SK-N-SH treated with all-trans-retinoic acid at 6 μM for 48 hours (cell line): ENCODE results near the gene HPS4.
"Not testable (repeated sequence)": the region's sequence is repeated elsewhere in the genome, so short reads cannot be mapped to it uniquely, and the experiment has no call there.

Source experiments
- ATAC-seq: fragments of 200-7000 bp; cut with Tn5 transposase; 3 replicates; pipeline ENCODE4 v1.9.1; 2020; ENCODE audit warnings: mild to moderate bottlenecking, moderate library complexity
- ARNTL ChIP-seq: fragments of 450-650 bp; formaldehyde crosslinking; IDR thresholded peaks from 2 replicates; pipeline ENCODE4 v1.5.0; 2020; ENCODE audit warnings: low read depth, mild to moderate bottlenecking, moderate library complexity, borderline replicate concordance
- BACH2 ChIP-seq: fragments of 250-450 bp; sonication (Bioruptor Pico); IDR thresholded peaks from 2 replicates; pipeline ENCODE4 v1.9.0; 2021; ENCODE audit warnings: mild to moderate bottlenecking, borderline replicate concordance
- CREB5 ChIP-seq: fragments of 250-450 bp; sonication (Bioruptor Pico); IDR thresholded peaks from 2 replicates; pipeline ENCODE4 v1.5.1; 2020; ENCODE audit warnings: low read depth, mild to moderate bottlenecking, moderate library complexity
- CSRNP3 ChIP-seq: fragments of 250-450 bp; sonication (Bioruptor Pico); IDR thresholded peaks from 2 replicates; pipeline ENCODE4 v1.5.1; 2021; ENCODE audit warnings: mild to moderate bottlenecking, moderate library complexity
- ESRRG ChIP-seq: fragments of 250-450 bp; sonication (Bioruptor Pico); IDR thresholded peaks from 2 replicates; pipeline ENCODE4 v1.6.1; 2021; ENCODE audit warnings: mild to moderate bottlenecking
- OSR1 ChIP-seq: fragments of 250-450 bp; sonication (Bioruptor Pico); IDR thresholded peaks from 2 replicates; pipeline ENCODE4 v1.8.0; 2022; ENCODE audit warnings: moderate library complexity, mild to moderate bottlenecking, inconsistent platforms
- PATZ1 ChIP-seq: fragments of 250-450 bp; sonication (Bioruptor Pico); IDR thresholded peaks from 2 replicates; pipeline ENCODE4 v1.8.0; 2020; ENCODE audit warnings: mild to moderate bottlenecking, moderate library complexity, borderline replicate concordance
- POU6F1 ChIP-seq: fragments of 250-450 bp; sonication (Bioruptor Pico); IDR thresholded peaks from 2 replicates; pipeline ENCODE4 v1.8.0; 2021; ENCODE audit warnings: low read depth, mild to moderate bottlenecking, moderate library complexity, borderline replicate concordance
- PPARA ChIP-seq: fragments of 250-450 bp; sonication (Bioruptor Pico); IDR thresholded peaks from 2 replicates; pipeline ENCODE4 v1.5.0; 2020; ENCODE audit warnings: mild to moderate bottlenecking, borderline replicate concordance
- RARB ChIP-seq: fragments of 250-450 bp; sonication (Bioruptor Pico); IDR thresholded peaks from 2 replicates; pipeline ENCODE4 v1.8.0; 2021; ENCODE audit warnings: mild to moderate bottlenecking, moderate library complexity
- TCF4 ChIP-seq: fragments of 250-450 bp; sonication (Bioruptor Pico); IDR thresholded peaks from 2 replicates; pipeline ENCODE4 v1.8.0; 2021; ENCODE audit warnings: mild to moderate bottlenecking, moderate library complexity, borderline replicate concordance
- TOX ChIP-seq: fragments of 250-450 bp; sonication (Bioruptor Pico); IDR thresholded peaks from 2 replicates; pipeline ENCODE4 v1.8.0; 2021; ENCODE audit warnings: mild to moderate bottlenecking, moderate library complexity, borderline replicate concordance
- ZFP3 ChIP-seq: fragments of 250-450 bp; sonication (Bioruptor Pico); IDR thresholded peaks from 2 replicates; pipeline ENCODE4 v1.5.0; 2020; ENCODE audit warnings: mild to moderate bottlenecking, moderate library complexity
- ZFP30 ChIP-seq: fragments of 450-650 bp; formaldehyde crosslinking; IDR thresholded peaks from 2 replicates; pipeline ENCODE4 v1.5.0; 2022; ENCODE audit warnings: mild to moderate bottlenecking, moderate library complexity
- ZNF565 ChIP-seq: fragments of 450-650 bp; formaldehyde crosslinking; conservative IDR thresholded peaks from 2 replicates; pipeline ENCODE4 v1.5.0; 2020; ENCODE audit warnings: low read depth, mild to moderate bottlenecking, moderate library complexity
- ZNF70 ChIP-seq: fragments of 450-650 bp; formaldehyde crosslinking; IDR thresholded peaks from 2 replicates; pipeline ENCODE4 v1.5.0; 2020; ENCODE audit warnings: mild to moderate bottlenecking, moderate library complexity
- TF ChIP-seq, protein P1 (sequence below): fragments of 250-450 bp; sonication (Bioruptor Pico); IDR thresholded peaks from 2 replicates; pipeline ENCODE4 v1.5.0; 2020; ENCODE audit warnings: mild to moderate bottlenecking, moderate library complexity

Gene HPS4

DNA sequence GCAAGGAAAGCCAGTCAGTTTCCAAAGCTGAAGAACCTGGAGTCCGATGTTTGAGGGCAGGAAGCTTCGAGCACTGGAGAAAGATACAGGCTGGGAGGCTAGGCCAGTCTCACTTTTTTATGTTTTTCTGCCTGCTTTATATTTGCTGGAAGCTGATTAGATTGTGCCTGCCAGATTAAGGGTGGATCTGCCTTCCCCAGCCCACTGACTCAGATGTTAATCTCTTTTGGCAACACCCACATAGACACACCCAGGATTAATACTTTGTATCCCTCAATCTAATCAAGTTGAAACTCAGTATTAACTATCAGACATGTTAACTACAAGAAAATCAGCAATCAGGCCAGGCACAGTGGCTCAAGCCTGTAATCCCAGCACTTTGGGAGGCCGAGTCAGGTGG, 44.8 kb downstream of the HPS4 start:
- ATAC-seq, result not testable (repeated sequence)

DNA sequence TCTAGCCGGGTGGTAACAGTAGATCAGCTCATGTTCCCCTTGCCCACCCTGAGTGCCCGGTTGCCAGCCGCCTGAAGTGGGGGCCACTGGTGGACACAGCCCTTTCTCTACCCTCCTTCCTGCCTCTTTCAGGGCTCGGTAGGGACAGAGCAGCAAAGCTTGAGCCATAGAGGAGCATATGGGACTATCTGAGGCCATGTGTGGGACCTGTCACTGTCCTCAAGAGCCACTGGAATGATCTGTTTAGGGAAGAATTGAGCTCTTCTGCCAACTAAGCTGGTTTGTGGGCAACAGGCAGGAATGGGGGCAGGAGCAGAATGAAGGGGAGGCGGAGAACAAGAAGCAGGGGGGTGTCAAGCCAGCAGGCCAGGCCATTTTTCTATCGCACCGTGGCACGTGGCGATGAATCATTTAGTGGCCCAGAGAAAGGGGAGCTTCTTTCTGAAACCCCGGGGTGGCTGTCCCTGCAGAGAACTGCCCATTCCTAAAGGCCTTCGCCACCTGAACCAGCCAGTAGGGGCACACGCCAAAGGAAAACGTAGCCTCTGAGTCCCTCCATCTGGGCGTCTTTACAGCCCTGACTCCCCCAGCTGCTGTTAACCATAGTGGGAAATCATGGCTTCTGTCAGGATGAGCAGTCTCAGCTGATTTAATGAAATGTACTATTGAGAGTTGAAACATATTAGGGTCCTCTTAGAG, 45.7 kb downstream of the HPS4 start:
- TF ChIP-seq PATZ1 (CRISPR knock-in tag) (no peak), ARNTL (CRISPR knock-in tag) (no peak), OSR1 (CRISPR knock-in tag) (no peak), ZNF70 (no peak), ZFP3 (CRISPR knock-in tag) (no peak), TOX (CRISPR knock-in tag) (no peak), ZNF565 (CRISPR knock-in tag) (no peak), POU6F1 (no peak), TCF4 (CRISPR knock-in tag) (no peak), CREB5 (CRISPR knock-in tag) (no peak), CSRNP3 (no peak), ZFP30 (CRISPR knock-in tag) (no peak)
- TF ChIP-seq, protein P1, sequence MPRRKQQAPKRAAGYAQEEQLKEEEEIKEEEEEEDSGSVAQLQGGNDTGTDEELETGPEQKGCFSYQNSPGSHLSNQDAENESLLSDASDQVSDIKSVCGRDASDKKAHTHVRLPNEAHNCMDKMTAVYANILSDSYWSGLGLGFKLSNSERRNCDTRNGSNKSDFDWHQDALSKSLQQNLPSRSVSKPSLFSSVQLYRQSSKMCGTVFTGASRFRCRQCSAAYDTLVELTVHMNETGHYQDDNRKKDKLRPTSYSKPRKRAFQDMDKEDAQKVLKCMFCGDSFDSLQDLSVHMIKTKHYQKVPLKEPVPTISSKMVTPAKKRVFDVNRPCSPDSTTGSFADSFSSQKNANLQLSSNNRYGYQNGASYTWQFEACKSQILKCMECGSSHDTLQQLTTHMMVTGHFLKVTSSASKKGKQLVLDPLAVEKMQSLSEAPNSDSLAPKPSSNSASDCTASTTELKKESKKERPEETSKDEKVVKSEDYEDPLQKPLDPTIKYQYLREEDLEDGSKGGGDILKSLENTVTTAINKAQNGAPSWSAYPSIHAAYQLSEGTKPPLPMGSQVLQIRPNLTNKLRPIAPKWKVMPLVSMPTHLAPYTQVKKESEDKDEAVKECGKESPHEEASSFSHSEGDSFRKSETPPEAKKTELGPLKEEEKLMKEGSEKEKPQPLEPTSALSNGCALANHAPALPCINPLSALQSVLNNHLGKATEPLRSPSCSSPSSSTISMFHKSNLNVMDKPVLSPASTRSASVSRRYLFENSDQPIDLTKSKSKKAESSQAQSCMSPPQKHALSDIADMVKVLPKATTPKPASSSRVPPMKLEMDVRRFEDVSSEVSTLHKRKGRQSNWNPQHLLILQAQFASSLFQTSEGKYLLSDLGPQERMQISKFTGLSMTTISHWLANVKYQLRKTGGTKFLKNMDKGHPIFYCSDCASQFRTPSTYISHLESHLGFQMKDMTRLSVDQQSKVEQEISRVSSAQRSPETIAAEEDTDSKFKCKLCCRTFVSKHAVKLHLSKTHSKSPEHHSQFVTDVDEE, result no peak
- ATAC-seq, result no peak

DNA sequence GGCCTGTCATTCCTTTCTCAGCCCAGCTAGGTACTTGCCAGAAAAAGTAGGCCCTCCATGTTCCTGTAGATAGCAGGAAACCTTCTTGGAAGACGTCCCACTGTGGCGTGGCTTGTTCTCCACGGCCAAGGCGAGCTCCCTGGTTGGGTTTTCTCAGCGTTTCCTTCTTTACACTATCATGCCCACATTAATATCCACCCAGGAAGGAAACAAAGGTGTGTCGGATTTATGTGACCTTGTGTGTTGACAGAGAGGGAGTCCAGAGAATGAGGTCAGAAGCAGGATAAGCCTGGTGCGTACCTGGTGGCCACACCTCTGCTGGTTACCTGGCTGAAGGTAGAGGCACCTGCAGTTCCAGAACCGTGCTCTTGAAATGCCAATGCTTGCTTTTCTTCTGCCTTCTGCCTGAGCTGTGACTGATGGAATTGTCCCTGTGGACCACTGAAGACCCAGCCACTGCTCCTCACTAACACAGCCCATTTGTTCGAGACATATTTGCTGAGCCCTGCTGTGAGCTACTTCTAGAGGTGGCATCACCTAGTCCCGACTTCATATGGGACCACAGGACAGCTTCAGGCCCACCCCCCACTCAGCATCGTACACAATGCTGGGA, 46.6 kb downstream of the HPS4 start:
- no peak for ATAC-seq
- TF ChIP-seq ZFP3 (CRISPR knock-in tag), result no peak
- no peak for TF ChIP-seq ZFP30 (CRISPR knock-in tag)
- TF ChIP-seq ESRRG (CRISPR knock-in tag), result no peak
- TF ChIP-seq BACH2 (CRISPR knock-in tag), result no peak
- no peak for TF ChIP-seq ARNTL (CRISPR knock-in tag)
- TF ChIP-seq TOX (CRISPR knock-in tag), result no peak
- no peak for TF ChIP-seq POU6F1
- no peak for TF ChIP-seq RARB (CRISPR knock-in tag)
- no peak for TF ChIP-seq ZNF565 (CRISPR knock-in tag)
- TF ChIP-seq PPARA (CRISPR knock-in tag), result no peak
- no peak for TF ChIP-seq TCF4 (CRISPR knock-in tag)
- TF ChIP-seq CREB5 (CRISPR knock-in tag), result no peak
- TF ChIP-seq ZNF70, result no peak
- TF ChIP-seq OSR1 (CRISPR knock-in tag), result no peak
- no peak for TF ChIP-seq CSRNP3
- TF ChIP-seq, protein P1, result no peak
